Measurements from ENCODE around the gene INAFM2.

INAFM2 gene

DNA sequence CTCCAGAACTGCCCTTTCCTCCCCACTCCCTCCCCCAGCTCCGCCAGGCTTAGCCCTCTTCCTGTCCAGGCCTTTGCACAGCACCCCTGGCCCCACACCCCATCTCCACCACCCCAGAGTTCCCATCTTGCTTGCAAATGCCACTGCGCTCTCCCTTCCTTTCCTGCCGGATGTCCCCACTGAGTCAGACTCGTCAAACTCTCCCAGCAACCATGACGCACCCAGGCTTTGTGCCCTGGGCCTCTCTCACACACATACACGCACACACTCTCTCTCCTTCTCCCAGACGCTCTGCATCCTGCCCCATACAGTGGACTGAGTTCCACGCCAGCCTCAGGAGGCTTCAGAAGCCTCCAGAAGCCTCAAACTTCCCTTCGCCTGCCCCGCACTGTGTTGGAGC, 20.0 kb downstream of the INAFM2 start:
- TF ChIP-seq CTCF (IDR thresholded peaks at IDR 0.05; ENCODE audit: insufficient read depth, low read depth, low read length, missing control alignments): no peak
- peak; percentile 97 for DNase-seq (ENCODE audit: low read depth)
- H3K4me3 ChIP-seq (ENCODE audit: low read length): no peak overlapping the region

DNA sequence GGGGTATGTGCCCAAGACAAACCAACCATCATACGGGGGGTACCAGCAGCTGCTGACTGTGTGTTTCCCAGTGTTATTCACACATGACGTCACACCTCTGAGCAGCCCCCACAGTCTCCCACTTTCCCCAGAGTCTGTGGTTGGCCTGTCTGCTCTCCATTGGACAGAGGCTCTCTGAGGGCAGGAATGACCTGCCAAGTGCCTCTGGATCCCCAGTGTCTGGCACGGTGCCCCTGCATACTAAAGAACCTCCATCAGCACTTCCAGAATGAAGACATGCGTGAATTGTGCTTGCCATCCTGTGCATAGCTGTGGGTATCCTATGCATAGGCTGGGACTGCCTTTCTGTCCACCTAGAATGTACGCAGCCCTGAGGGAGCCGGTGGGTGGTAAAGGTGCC, 20.7 kb downstream of the INAFM2 start:
- H3K4me3 ChIP-seq (ENCODE audit: low read length): no peak overlapping the region
- no peak for DNase-seq (ENCODE audit: low read depth)
- TF ChIP-seq CTCF (IDR thresholded peaks at IDR 0.05; ENCODE audit: insufficient read depth, low read depth, low read length, missing control alignments): no peak

- no peak overlapping the region for H3K4me3 ChIP-seq (ENCODE audit: low read length)
- TF ChIP-seq CTCF (IDR thresholded peaks at IDR 0.05; ENCODE audit: insufficient read depth, low read depth, low read length, missing control alignments): peak; percentile 76
- peak; percentile 69 for DNase-seq (ENCODE audit: low read depth)
These were observed 21.2 kb downstream of the INAFM2 start for GRCh38 chr15:40344631-40345120.

GRCh38 chr15:40345225-40345866, 21.9 kb downstream of the INAFM2 start:
- no peak overlapping the region for H3K4me3 ChIP-seq (ENCODE audit: low read length)
- DNase-seq (ENCODE audit: low read depth): no peak
- no peak for TF ChIP-seq CTCF (IDR thresholded peaks at IDR 0.05; ENCODE audit: insufficient read depth, low read depth, low read length, missing control alignments)

DNA sequence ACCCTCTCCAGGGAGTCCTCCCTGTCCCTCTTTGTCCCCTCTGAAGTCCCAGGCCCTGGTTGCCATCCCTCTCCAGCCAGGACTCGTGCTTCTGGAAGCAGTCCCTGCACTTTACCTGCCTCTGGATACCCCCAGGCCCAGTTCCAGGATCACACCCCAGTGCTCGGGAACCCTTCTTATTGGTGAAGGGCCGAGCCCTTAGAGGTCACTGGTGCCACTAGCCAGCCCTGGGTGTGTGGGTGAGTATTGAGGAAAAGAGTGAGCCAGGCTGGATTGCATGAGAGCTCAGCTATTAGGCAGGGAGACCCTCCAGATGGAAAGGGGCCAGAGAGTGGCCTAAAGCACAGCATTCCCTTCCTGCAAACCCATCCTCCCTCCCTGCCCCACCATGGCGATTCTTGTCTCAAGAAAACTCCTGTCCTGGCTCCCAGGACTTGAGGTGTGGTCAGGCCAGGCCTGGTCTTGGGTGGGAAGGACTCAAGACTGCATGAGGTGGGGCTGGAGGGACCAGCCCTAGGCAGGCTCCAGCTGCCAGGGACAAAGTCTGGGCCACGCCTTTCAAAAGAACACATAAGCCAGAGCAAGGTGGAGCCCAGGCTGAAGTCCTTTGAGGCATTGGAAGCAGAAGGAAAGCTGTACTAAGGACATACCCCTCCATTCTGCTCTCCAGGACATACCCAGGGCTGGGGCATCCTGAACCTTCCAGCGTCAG, 22.5 kb downstream of the INAFM2 start:
- DNase-seq (ENCODE audit: low read depth): no peak
- no peak overlapping the region for H3K4me3 ChIP-seq (ENCODE audit: low read length)
- TF ChIP-seq CTCF (IDR thresholded peaks at IDR 0.05; ENCODE audit: insufficient read depth, low read depth, low read length, missing control alignments): no peak

DNA sequence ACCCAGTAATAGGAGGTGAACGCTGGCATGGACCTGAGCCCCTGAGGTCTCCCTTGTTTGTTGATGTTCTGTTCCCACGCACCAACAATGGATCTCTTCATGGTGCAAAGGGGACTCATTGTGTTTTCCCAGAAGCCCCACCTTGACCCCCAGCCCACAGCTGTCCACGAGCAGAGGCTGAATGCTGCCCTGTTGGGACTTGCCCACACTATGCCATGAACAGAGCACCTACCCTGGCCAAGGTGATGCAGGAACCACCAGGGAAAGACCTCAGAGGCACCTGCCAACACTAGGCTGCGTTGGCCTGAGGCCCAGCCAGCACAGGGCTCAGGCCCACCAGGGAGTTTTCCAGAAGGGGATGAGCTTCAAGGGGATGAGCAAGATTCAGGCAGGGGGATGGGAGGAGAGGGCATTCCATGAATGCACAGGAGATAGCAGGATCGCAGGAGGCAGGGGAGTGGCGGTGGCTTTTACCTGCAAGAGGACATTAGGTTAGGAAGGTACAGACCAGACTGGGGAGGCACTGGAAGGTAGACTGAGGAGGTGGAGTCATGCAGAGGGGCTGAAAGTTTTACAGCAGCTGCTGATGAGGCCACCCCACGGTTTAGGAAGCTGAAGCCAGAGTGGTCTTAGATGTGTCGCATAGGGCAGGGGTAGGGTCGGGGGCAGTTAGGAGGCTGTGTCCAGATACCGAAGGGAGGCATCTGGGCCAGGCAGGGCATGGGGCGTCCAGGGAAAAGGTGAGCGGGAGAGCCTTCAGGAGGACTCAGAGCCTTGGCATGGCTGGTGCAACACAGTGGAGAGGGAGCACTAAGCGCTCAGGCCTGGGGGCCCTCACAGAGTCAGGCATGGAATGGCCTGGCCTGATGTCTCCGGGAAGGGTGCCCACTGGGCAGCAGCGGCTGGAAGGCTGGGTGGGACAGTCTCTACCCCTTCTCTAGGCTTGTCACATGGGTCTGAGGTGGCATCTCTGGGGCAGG, 23.4 kb downstream of the INAFM2 start:
- no peak overlapping the region for H3K4me3 ChIP-seq (ENCODE audit: low read length)
- no peak for DNase-seq (ENCODE audit: low read depth)
- no peak for TF ChIP-seq CTCF (IDR thresholded peaks at IDR 0.05; ENCODE audit: insufficient read depth, low read depth, low read length, missing control alignments)
